GM19351 (cell line): Measurements from ENCODE around the gene BCOR.

Source experiments
- ATAC-seq: cut with Tn5 transposase; IDR thresholded peaks from one replicate; pipeline ENCODE4 v1.9.1; 2021; ENCODE audit warnings: mild to moderate bottlenecking, moderate library complexity; ENCODE audit not compliant: unreplicated experiment

The BCOR gene

DNA sequence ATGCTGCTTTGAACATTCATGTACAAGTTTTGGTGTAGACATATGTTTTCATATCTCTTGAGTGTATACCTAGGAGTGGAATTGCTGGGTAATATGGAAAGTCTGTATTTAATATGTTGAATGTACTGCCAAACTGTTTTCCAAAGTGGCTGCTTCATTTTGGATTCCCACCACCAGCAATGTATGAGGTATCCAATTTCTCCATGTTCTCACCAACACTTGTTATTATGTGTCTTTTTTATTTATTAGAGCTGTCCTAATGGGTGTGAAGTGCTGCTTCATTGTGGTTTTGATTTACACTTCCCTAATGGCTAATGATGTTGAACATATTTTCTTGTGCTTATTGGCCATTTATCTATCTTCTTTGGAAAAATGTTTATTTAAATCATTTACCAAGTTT, 60.4 kb downstream of the BCOR start:
- no peak for ATAC-seq

GRCh38 chrX:40035726-40036125, 62.0 kb downstream of the BCOR start:
- ATAC-seq, result no peak

DNA sequence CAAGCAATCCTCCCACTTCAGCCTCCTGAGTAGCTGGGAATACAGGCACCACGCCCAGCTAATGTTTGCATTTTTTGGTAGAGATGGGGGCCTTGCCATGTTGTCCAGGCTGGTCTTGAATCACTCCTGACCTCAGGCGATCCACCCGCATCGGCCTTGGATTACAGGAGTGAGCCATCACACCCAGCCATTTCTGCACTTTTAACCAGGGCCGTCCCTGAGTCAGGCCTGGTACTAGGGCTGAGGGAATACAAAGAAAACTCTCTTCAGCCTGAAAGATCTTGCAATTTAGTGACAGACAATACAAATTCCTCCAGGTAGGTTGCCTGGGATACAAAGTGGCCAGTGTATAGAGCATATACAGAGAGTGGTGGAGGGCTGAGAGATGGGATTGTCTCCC, 65.8 kb downstream of the BCOR start:
- ATAC-seq, result no peak

DNA sequence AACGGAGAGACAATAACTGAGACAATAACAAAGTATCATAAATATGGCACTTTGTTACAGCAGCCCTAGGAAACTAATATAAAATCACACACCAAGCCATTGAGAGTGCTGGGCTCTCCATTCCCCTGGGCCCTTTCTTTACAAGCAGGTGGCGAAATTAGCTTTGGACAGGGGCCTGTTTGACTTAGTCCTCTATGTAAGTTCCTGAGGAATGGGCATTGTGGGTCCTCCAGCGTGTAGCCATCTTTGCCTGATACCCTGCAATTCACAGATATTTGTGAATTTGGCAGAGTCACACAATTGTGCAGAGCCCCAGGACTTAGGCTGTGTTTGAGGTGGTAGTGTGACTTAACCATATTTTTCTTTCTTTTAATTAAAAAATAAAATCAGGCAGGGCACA, 67.6 kb downstream of the BCOR start:
- ATAC-seq, result no peak

GRCh38 chrX:40022421-40022820, 75.3 kb downstream of the BCOR start:
- ATAC-seq, result peak; percentile 67

DNA sequence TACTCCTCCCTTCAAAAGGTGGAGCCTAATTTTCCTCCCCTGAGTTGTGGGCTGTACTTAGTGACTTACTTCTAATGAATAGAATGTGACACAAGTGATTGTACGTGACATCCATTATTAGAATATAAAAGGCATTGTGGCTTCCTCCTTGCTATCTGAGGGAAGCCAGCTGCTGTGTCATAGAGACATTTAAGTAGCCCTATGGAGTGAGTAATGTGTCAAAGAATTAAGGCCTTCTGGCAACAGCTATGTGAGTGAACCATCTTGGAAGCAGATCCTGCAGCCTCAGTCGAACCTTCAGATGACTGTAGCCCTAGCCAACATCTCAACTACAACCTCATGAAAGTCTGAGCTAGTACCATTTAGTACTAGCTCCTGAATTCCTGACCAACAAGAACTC, 76.1 kb downstream of the BCOR start:
- ATAC-seq, result no peak

- ATAC-seq, result no peak
These were observed 78.2 kb downstream of the BCOR start for GRCh38 chrX:40019541-40019940.

DNA sequence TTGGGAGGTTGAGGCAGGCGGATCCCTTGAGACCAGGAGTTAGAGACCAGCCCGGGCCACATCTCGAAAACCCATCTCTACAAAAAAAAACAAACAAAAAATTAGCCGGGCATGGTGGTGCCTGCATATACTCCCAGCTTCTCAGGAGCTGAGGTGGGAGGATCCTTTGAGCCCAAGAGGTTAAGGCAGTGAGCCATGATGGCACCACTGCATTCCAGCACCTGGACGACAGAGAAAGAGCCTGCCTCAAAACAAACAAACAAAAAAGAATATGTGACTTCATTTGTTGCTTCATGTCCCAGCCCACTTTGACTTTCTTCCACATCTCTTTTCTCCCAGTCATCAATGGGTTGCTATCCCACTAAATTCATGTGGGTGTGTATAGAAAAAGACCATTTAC, 79.7 kb downstream of the BCOR start:
- no peak for ATAC-seq

DNA sequence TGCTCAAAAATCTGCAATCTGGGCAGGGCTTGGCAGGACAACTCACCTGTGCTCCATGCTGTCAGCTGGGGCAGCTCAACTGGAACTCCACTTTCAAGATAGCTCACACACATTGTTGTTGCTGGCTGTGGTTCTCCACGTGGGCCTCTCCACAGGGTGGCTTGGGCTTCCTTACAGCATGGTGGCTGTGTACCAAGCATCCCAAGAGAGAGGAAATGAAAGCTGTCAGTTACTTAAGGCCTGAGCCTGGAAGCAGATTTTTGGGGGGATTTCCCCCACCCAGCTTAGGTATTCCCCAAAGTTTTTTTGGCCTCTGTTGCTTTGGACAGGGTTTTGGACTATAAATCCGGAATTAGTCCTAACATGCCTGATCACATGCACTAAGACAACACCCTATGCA, 81.0 kb downstream of the BCOR start:
- ATAC-seq, result no peak

DNA sequence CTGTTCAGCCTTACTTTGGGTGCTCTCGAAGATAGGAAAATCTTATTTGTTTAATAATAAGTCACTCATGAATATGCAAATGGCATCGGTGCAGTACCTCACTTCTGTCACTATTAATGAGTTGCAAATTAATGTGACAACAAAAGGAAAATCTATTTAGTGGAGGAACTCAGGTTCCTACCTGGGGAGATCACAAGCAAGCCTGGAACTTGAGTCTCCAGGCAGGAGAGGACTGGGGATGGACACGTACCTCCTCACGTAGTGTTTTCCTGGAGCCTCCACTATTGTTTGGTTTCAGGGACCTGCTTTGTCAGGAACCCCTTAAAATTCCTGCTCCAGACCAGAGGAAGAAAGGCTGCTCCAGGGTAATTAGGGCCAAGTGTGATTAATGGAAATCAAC, 82.1 kb downstream of the BCOR start:
- ATAC-seq, result no peak

GRCh38 chrX:40013266-40014195, 84.2 kb downstream of the BCOR start:
- ATAC-seq, result peak; percentile 26

DNA sequence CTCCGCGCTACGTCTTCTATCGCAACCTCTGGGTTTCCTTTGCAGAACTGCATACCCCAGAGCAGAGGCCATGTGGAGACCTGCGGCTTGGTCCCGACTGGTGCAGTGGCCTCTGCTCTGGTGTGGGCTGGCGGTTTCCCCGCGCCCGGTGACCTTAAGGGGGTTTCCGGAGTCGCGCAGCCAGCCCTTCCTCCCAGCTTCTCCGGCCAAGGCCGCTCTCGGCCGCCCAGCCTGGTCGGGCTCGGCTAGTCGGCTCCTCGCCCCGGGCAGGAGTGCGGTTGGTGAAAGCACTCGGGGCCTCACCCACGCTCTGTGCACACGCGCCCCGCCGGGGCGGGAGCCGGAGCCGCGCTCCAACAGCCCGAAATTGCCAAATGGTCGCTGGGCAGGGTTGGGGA, 84.9 kb downstream of the BCOR start:
- ATAC-seq, result peak; percentile 47

- ATAC-seq, result peak; percentile 12
These were observed 85.5 kb downstream of the BCOR start for GRCh38 chrX:40012039-40012867.

GRCh38 chrX:40011322-40012038, 86.3 kb downstream of the BCOR start:
- ATAC-seq, result no peak

GRCh38 chrX:40010550-40011321, 87.0 kb downstream of the BCOR start:
- no peak for ATAC-seq

DNA sequence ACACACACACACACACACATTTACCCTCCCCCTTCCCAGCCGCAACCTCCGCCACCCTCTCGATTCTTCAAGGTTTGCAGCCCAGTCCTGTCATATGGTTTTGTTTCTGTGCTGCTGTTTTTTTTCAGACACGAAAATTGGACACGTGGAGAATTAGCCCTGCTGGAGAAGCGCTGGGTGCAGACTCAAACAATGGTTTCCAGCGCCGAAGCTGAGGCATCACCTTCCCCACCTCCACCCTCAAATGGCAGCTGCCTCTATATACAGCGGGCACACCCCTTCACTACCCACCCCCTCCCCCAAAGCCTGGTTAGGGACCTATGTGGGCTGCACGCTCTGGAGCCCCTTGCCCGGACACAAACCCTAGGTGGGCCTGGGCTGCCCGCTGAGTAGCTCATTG, 87.9 kb downstream of the BCOR start:
- ATAC-seq, result no peak

DNA sequence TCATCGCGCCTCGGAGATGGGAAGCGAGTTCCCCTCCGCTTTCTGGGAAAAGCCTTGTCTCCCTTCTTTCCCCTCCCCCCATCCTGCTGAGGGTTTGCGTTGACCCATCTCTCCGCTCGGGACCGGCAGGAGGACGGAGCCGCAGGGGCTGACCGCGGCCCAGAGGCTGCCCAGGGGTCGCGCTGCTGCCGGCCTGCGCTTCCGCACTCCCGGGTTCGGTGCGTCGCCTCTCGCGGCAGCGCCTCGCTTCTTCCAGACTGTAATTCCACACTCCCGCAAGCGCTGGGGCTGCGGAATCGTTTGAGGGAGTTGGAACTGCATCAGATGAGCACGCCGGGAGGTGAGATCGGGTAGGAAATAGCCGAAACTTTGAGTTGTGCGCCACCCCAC, 88.3 kb downstream of the BCOR start:
- ATAC-seq, result no peak

- no peak for ATAC-seq
These were observed 88.8 kb downstream of the BCOR start for GRCh38 chrX:40008791-40009461.

DNA sequence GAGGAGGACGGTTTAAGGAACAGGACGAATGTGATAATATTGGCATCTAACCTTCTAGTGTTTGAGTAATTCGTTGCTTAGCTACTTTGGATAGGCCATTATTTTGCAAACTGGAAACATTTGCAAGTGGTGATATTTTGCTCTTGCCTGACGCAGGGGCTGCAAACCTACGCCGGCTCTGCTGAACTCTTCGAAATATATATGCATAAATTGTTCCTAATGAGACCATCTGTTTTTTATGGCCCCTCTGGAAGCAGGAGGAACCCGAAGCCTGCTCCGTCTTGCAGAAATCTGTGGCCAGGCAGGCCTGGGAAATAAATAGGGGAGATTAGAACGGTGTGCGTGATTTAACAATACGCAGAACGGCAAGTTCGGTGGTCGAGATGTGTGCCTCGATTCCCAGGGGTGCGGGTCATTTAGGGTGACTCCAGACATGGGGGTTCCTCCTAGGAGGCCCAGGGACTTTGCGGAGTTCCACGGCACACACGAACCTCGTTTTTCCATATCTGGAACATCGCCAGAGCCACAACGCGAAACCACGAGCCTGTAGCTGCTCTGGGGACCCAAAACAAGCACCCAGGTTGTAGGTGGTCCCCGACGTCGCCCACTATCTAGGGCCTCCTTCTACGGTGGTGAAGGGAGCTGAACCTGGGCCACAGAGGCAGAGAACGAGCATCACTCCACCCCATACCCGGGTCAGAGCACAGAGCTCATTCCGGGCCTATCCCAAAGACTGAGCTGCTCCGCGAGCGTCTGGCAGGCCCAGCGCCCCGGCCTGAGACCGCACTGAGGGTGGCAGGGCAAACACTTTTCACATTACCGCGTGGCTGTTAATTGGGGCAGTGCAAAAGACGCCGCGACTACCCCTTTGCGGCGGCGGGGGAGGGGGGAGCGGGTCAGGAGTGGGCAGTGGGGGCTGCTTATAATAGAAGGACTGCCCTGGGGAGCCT, 89.7 kb downstream of the BCOR start:
- no peak for ATAC-seq
